C4-2B (cell line): ENCODE data around the gene TPCN1.

Experiments used
- CTCF ChIP-seq: fragments of 450-650 bp; conservative IDR thresholded peaks from 2 replicates; pipeline ENCODE4 v1.5.1; 2017; ENCODE audit warnings: mild to moderate bottlenecking
- ZFX ChIP-seq: fragments of 450-650 bp; IDR thresholded peaks from 2 replicates; pipeline ENCODE4 v1.6.1; 2017

GRCh38 chr12:113241191-113242025, 20.1 kb downstream of the TPCN1 start:
- TF ChIP-seq CTCF: no peak
- TF ChIP-seq ZFX: no peak
